ENCODE data around the gene VMO1.

Gene VMO1

GRCh38 chr17:4796552-4796920 is 10.4 kb upstream of the VMO1 start:
- Histone ChIP-seq H3K4me1 (peaks cover 0 to 14% (median 10%) of the 10 kb centered on the region in 4 donors), H3K27me3 (no peaks in the 10 kb centered on the region), H3K4me3 (peak overlapping the region; percentile 82 to 85), H3K36me3 (peaks cover 15 to 33% (median 21%) of the 10 kb centered on the region in 3 donors), H3K27ac (peak overlapping the region; percentile 80 to 86), H3K9me3 (no peaks in the 10 kb centered on the region)
- intact Hi-C loops (cut with DNase I; ENCODE audit: low total_unique reads), result no loop called here
- TF ChIP-seq CTCF (IDR thresholded peaks at IDR 0.05), result no peak
- no peak for DNase-seq

- intact Hi-C loops (cut with DNase I; ENCODE audit: low total_unique reads), result no loop called here
- H3K36me3 ChIP-seq, result peaks cover 15 to 28% (median 21%) of the 10 kb centered on the region in 3 donors
- peaks cover 0 to 19% (median 10%) of the 10 kb centered on the region in 4 donors for H3K4me1 ChIP-seq
- TF ChIP-seq CTCF (IDR thresholded peaks at IDR 0.05), result no peak
- no peaks in the 10 kb centered on the region for H3K27me3 ChIP-seq
- H3K27ac ChIP-seq, result peak overlapping the region in 1 of 2 donors; percentile 86
- H3K9me3 ChIP-seq, result no peaks in the 10 kb centered on the region
- no peak for DNase-seq
- H3K4me3 ChIP-seq, result no peak overlapping the region
These were observed 9.0 kb upstream of the VMO1 start for GRCh38 chr17:4795168-4795567.

- peaks cover 0 to 3% of the 10 kb centered on the region in 2 donors for H3K27me3 ChIP-seq
- H3K27ac ChIP-seq, result peak overlapping the region; percentile 86 to 89
- H3K4me1 ChIP-seq, result peaks cover 0 to 42% (median 26%) of the 10 kb centered on the region in 4 donors
- H3K4me3 ChIP-seq, result peak overlapping the region; percentile 66 to 73
- no peaks in the 10 kb centered on the region for H3K36me3 ChIP-seq
- DNase-seq, result no peak
- intact Hi-C loops (cut with DNase I; ENCODE audit: low total_unique reads), result no loop called here
- no peaks in the 10 kb centered on the region for H3K9me3 ChIP-seq
- TF ChIP-seq CTCF (IDR thresholded peaks at IDR 0.05), result no peak
These were observed 4.5 kb upstream of the VMO1 start for GRCh38 chr17:4790705-4791088.

GRCh38 chr17:4789951-4790704 is 4.0 kb upstream of the VMO1 start:
- Histone ChIP-seq H3K4me1 (peaks cover 0 to 44% (median 30%) of the 10 kb centered on the region in 4 donors), H3K27ac (peak overlapping the region; percentile 86 to 89), H3K9me3 (no peaks in the 10 kb centered on the region), H3K36me3 (no peaks in the 10 kb centered on the region), H3K27me3 (peaks cover 0 to 8% of the 10 kb centered on the region in 2 donors), H3K4me3 (peak overlapping the region; percentile 66 to 73)
- peak; percentile 79 to 81 for TF ChIP-seq CTCF (IDR thresholded peaks at IDR 0.05)
- DNase-seq, result peak; percentile 77 to 90
- intact Hi-C loops (cut with DNase I; ENCODE audit: low total_unique reads), result loop anchor here (5.0 kb wide), 3 partner anchors 42 to 92 kb away; partner anchors contain the start of genes MED11 and MINK1

- peaks cover 0 to 46% (median 31%) of the 10 kb centered on the region in 4 donors for H3K4me1 ChIP-seq
These were observed 3.5 kb upstream of the VMO1 start for GRCh38 chr17:4789701-4789950.

More at GRCh38 chr17:4789701-4789950, 3.5 kb upstream of the VMO1 start:
- Histone ChIP-seq H3K36me3 (no peaks in the 10 kb centered on the region), H3K4me3 (peak overlapping the region; percentile 66 to 73), H3K27ac (peak overlapping the region; percentile 86 to 89), H3K9me3 (no peaks in the 10 kb centered on the region), H3K27me3 (peaks cover 0 to 9% of the 10 kb centered on the region in 2 donors)
- no peak for DNase-seq
- intact Hi-C loops (cut with DNase I; ENCODE audit: low total_unique reads), result loop anchor here (5.0 kb wide), 3 partner anchors 43 to 93 kb away; partner anchors contain the start of genes MED11 and MINK1
- TF ChIP-seq CTCF (IDR thresholded peaks at IDR 0.05), result no peak
